Large intestine (tissue), 3 donors: ENCODE measurements around the gene AXIN1. TPM values are rescaled to one million over a fixed set of nuclear protein-coding genes. Genes with fewer than 3 reads are reported as not detected.
"Not testable (repeated sequence)": the region's sequence is repeated elsewhere in the genome, so short reads cannot be mapped to it uniquely, and the experiment has no call there.

ENCODE experiments used
- DNase-seq, 2 donors: peaks; one replicate each; pipeline versions ENCODE4 v3.0.0 to v3.0.0-alpha.2; 2013
- H3K27ac ChIP-seq: one replicate; pipeline ENCODE4 v1.5.1; 2013; ENCODE audit warnings: low read length
- H3K27me3 ChIP-seq: 2 replicates; pipeline ENCODE4 v1.6.1; 2013; ENCODE audit warnings: low read length; ENCODE audit not compliant: control insufficient read depth, insufficient read depth
- H3K36me3 ChIP-seq: 2 replicates; pipeline ENCODE4 v1.6.1; 2013; ENCODE audit warnings: low read length; ENCODE audit not compliant: control insufficient read depth, insufficient read depth
- H3K4me1 ChIP-seq: one replicate; pipeline ENCODE4 v1.6.1; 2013; ENCODE audit warnings: low read length; ENCODE audit not compliant: control insufficient read depth, insufficient read depth
- H3K4me3 ChIP-seq: one replicate; pipeline ENCODE4 v1.5.1; 2013; ENCODE audit warnings: low read length
- H3K9me3 ChIP-seq: one replicate; pipeline ENCODE4 v1.6.1; 2013; ENCODE audit warnings: mild to moderate bottlenecking, low read depth, low read length, moderate library complexity; ENCODE audit not compliant: control insufficient read depth
- WGBS: methylation state at CpG from one replicate; pipeline ENCODE4 v1.1.5; 2013; ENCODE audit warnings: low lambda C conversion rate; ENCODE audit not compliant: insufficient coverage; 5-methylcytosine and 5-hydroxymethylcytosine counted together
- polyA plus RNA-seq: library from polyadenylated mRNA; unstranded; fragments of 120-200 nt; gene quantifications from one replicate; pipeline ENCODE4 v1.2.1, GENCODE V29; 2013

The AXIN1 gene
- polyA plus RNA-seq, 1 donor, result 29.8 TPM

DNA sequence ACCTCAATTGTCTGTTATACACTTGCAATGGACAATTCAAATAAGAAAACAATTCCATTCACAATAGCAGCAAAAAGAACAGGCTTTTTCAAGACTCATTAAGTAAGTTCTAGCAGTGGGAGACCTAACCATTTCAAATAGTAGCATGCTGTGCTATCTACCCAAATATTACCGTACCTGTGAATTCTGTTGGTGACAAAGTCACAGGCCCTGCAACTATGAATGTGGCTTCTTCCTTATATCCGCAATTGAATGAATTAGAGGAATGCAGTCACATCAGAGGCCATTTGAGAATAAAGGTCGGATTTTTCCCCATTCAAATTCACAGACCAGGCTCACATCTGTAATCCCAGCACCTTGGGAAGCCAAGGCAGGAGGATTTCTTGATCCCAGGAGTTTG is 43.7 kb upstream of the AXIN1 start:
- no CpG with 5 or more reads among the region's 3 CpGs for WGBS
- Histone ChIP-seq H3K27ac (peak overlapping the region; percentile 37), H3K4me1 (peaks cover 19% of the 10 kb centered on the region), H3K27me3 (no peaks in the 10 kb centered on the region), H3K9me3 (peaks cover 9% of the 10 kb centered on the region), H3K4me3 (peak overlapping the region; percentile 48), H3K36me3 (peaks cover 13% of the 10 kb centered on the region)
- DNase-seq, result no peak

DNA sequence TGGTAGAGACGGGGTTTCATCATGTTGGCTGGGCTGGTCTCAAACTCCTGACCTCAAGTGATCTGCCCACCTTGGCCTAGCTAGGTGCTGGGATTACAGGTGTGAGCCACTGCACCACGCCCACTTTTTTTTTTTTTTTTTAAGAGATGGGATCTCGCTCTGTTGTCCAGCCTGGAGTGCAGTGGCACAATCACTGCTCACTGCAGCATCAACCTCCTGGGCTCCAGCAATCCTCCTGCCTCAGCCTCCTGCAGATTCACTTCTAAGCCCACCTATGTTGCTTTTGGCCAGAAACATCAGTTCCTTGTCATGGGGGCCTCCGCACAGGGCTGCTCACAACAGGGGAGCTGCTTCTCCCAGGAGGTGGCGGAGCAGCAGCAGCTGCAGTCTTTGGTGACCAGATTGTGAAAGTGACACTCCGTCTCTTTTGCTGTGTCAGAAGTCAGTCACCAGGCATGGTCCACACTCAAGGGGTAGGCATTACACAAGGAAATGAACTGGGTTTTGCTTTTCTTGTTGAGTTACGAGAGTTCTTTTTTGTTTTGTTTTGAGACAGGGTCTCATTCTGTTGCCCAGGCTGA is 40.0 kb upstream of the AXIN1 start:
- peaks cover 5% of the 10 kb centered on the region for H3K9me3 ChIP-seq
- no peaks in the 10 kb centered on the region for H3K27me3 ChIP-seq
- WGBS, result no CpG with 5 or more reads among the region's 7 CpGs
- no peak overlapping the region for H3K27ac ChIP-seq
- H3K4me3 ChIP-seq, result no peak overlapping the region
- DNase-seq, result no peak
- peaks cover 30% of the 10 kb centered on the region for H3K4me1 ChIP-seq
- no peaks in the 10 kb centered on the region for H3K36me3 ChIP-seq

- H3K36me3 ChIP-seq, result no peaks in the 10 kb centered on the region
- peaks cover 34% of the 10 kb centered on the region for H3K4me1 ChIP-seq
- peak in 1 of 2 donors; percentile 40 for DNase-seq
- H3K9me3 ChIP-seq, result peaks cover 5% of the 10 kb centered on the region
- no peak overlapping the region for H3K4me3 ChIP-seq
- H3K27me3 ChIP-seq, result no peaks in the 10 kb centered on the region
- no peak overlapping the region for H3K27ac ChIP-seq
- no CpG with 5 or more reads among the region's 7 CpGs for WGBS
These were observed 39.4 kb upstream of the AXIN1 start for GRCh38 chr16:391885-392335.

- Histone ChIP-seq H3K4me3 (no peak overlapping the region), H3K9me3 (peaks cover 5% of the 10 kb centered on the region), H3K27ac (peak overlapping the region; percentile 32), H3K36me3 (no peaks in the 10 kb centered on the region), H3K4me1 (peaks cover 38% of the 10 kb centered on the region), H3K27me3 (no peaks in the 10 kb centered on the region)
- peak in 1 of 2 donors; percentile 54 for DNase-seq
- no CpG with 5 or more reads among the region's 10 CpGs for WGBS
These were observed 36.8 kb upstream of the AXIN1 start for GRCh38 chr16:389352-389751.

- DNase-seq, result peak; percentile 75 to 84
- not testable (repeated sequence) for H3K27me3 ChIP-seq, H3K9me3 ChIP-seq, H3K36me3 ChIP-seq, H3K4me3 ChIP-seq
- H3K4me1 ChIP-seq, result peaks cover 49% of the 10 kb centered on the region
- peak overlapping the region; percentile 64 for H3K27ac ChIP-seq
- no CpG with 5 or more reads among the region's 20 CpGs for WGBS
These were observed 35.5 kb upstream of the AXIN1 start for GRCh38 chr16:387761-388666.

DNA sequence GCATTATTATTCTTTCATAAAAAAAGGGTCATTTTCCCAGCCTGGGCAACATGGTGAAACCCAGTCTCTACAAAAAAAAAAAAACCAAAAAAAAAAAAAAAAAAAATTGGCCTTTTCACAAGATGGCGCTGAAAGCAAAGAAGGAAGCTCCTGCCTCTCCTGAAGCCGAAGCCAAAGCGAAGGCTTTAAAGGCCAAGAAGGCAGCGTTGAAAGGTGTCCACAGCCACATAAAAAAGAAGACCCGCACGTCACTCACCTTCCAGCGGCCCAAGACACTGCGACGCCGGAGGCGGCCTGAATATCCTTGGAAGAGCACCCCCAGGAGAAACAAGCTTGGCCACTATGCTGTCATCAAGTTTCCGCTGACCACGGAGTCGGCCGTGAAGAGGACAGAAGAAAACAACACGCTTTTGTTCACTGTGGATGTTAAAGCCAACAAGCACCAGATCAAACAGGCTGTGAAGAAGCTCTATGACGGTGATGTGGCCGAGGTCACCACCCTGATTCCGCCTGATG is 34.2 kb upstream of the AXIN1 start:
- H3K9me3 ChIP-seq, result no peaks in the 10 kb centered on the region
- peaks cover 2% of the 10 kb centered on the region for H3K27me3 ChIP-seq
- peak overlapping the region; percentile 64 for H3K27ac ChIP-seq
- no peak overlapping the region for H3K4me3 ChIP-seq
- no peak for DNase-seq
- H3K36me3 ChIP-seq, result no peaks in the 10 kb centered on the region
- H3K4me1 ChIP-seq, result peaks cover 53% of the 10 kb centered on the region
- no CpG with 5 or more reads among the region's 19 CpGs for WGBS

DNA sequence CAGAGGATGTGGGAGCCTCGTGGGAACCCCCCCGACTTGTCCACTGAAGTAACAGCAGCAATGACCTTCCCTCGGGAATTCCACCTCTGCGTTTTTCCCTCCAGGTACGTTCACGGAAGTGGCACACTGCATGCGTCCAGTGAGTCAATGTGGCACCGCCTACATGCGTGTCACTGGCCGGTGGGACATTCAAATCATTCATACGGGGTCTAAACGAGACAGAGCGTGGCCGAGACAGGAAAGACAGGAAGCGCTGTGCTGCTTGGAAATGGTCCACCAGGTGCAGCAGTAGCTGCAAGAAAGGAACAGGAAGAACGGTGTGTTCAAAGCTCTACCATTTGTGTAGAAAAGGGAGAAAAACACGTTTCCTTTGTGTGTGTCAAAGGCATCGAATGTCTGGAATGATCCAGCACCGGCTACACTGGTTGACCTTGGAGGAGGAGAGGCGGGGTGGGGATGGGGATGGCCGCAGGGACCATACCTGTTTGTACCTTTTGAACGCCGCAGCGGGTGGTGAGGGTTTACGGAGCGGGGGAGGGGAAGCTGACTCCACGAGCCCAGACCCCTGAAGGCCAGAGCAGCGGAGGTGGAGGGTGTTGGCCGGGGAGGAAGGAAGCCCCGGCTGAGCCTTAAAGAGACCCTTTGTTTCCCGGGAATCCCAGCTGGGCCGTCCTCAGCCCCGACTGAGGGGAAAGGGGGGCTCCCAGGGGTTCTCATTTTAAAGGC is 31.0 kb upstream of the AXIN1 start:
- Histone ChIP-seq H3K9me3 (peaks cover 2% of the 10 kb centered on the region), H3K27ac (peak overlapping the region; percentile 78), H3K4me1 (peaks cover 53% of the 10 kb centered on the region), H3K36me3 (no peaks in the 10 kb centered on the region), H3K27me3 (peaks cover 2% of the 10 kb centered on the region), H3K4me3 (peak overlapping the region; percentile 69)
- 20% methylated on average over 1 of the region's 33 CpGs for WGBS
- DNase-seq, result peak; percentile 73 to 80

DNA sequence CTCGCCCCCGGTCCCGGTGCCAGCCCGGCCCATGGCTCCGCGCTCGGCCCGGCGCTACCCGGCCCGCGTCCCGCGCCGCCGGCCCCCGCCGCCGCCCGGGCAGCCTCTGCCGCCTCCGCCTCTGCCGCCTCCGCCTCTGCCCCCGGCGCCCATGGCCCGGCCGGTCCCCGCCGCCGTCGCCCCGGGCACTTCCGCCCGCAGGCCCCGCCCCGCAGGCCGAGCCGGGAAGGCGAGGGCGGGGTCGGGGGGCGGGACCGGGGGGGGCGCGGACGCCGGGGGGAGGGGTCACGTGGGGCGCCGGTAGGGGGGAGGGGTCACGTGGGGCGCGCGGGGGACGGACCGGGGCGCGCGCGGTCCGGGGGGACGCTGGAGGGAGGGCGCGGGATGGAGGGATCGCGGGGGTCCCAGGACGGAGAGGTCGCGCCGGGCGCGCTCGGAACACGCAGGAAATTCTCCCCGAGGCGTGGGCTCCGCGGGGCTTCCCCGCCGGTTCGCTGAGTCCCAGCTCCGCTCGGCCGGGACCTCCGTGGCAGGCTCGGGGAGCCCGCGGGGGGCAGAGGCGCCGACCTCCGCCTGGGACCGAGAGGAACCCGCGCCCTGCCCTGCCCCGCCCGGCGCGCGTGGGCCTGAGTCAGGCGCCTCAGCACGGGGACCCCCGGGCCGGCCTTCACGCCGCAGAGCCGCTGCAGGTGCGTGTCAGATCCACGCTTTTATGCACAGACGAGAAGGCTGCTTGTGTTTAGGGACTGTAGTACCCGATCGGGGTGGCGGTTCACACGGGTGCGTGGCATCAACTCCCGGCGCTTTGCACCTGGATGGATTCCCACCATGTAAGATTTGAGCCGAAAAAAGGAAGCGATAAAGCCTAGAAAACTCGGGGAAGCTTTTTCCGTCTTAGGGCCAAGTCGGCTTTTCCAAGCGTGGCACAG is 29.5 kb upstream of the AXIN1 start, which contains the start of gene PGAP6:
PGAP6 (minus strand) TSS at position 190 of the 929 bp plus-strand sequence; CDS start at position 33, 157 bp downstream.
- Histone ChIP-seq H3K36me3 (peaks cover 3% of the 10 kb centered on the region), H3K9me3 (peaks cover 5% of the 10 kb centered on the region), H3K4me3 (peak within 1 kb of the TSS; percentile 79), H3K27ac (peak within 1 kb of the TSS; percentile 78), H3K4me1 (peaks cover 41% of the 10 kb centered on the region), H3K27me3 (peaks cover 2% of the 10 kb centered on the region)
- DNase-seq, result peak in 1 of 2 donors; percentile 59
- WGBS, result no CpG with 5 or more reads among the region's 123 CpGs

GRCh38 chr16:381012-381788 is 28.7 kb upstream of the AXIN1 start:
- Histone ChIP-seq H3K4me3 (peak overlapping the region; percentile 79), H3K27ac (peak overlapping the region; percentile 53), H3K36me3 (peaks cover 11% of the 10 kb centered on the region), H3K9me3 (peaks cover 5% of the 10 kb centered on the region), H3K4me1 (peaks cover 36% of the 10 kb centered on the region), H3K27me3 (peaks cover 2% of the 10 kb centered on the region)
- DNase-seq, result peak in 1 of 2 donors; percentile 69
- no CpG with 5 or more reads among the region's 73 CpGs for WGBS
